ENCODE measurements around the gene IFT20.
"Not testable (repeated sequence)": the region's sequence is repeated elsewhere in the genome, so short reads cannot be mapped to it uniquely, and the experiment has no call there.

IFT20 gene

DNA sequence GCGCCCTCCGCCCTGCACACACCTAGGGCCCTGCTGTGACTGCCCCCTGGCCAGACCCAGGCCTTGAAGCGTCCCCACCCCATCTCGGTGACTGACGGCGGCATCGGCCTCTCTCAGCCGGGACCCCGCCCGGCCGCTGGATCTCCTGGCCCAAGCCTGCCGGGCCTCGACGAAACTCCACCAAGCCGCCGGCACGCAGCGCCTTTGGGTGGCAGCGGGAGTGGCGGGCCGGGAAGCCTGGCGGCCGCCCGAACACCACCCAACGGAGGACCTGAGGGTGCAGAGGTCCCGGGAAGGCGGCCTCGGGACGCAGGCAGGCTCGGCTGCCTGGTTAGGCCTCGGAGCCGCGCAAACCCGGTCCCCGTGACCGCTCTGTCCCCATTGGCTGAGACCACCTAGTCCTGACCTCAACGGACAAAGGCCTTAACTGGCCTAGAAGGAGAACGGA is 28.3 kb downstream of the IFT20 start:
- DNase-seq (ENCODE audit: low spot score) = no peak

- DNase-seq (ENCODE audit: low spot score) = no peak
Observed at GRCh38 chr17:28298449-28298848, 36.8 kb downstream of the IFT20 start.

DNA sequence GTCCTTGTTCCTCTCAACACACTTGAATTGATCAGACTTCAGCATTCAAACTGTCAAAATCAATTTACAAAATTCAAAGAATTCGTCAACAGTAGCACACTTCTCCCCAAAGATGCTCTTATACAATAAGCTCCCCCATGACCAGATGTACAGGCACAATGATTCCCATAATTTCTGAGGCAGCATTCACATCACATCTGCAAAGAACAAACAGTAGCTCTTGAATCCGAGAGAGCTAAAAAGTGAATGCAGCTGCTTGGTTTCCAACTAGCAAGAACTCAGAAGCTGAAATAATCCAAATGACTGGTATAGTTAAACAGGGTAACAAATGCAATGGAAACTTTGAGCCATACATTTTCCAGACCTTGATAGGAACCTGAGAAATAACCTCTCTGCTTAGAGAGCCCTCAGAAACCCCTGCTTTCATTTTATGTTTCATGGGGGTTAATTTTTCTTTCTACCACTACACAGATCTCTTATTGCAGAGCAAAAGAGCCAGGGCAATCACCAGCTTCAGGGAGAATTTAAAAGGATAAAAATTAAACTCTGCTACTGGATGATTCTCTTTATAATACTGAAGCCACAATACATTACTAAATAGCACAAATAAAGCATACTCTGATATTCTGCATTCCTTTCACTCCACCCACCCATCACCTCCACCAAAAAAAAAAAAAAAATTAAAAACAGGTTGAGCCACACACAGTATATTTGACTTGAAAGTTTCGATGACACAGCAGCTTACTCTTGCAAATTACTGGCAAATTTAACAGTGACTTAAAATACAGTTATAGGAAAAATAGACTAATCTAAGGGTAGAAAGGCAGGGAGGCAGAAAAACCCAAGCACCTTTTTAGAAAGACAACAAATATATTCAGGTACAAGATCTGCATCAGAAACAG is 39.3 kb downstream of the IFT20 start:
- no peak for DNase-seq (ENCODE audit: low spot score)

DNA sequence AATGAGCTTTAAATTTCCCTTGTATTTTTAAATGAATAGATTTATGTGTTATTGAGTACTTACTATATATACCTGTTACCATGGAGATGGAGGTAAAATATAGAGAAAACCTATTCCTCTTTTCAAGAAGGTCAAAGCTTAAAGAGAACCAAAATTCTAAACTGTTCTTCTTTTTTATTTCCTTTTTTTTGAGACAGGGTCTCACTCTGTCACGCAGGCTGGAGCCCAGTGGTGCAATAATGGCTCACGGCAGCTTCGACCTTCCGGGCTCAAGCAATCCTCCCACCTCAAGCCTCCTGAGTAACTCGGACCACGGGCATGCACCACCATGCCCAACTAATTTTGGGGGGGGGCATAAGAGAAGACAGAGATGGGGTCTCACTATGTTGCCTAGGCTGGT is 41.3 kb downstream of the IFT20 start:
- no peak for DNase-seq (ENCODE audit: low spot score)

DNA sequence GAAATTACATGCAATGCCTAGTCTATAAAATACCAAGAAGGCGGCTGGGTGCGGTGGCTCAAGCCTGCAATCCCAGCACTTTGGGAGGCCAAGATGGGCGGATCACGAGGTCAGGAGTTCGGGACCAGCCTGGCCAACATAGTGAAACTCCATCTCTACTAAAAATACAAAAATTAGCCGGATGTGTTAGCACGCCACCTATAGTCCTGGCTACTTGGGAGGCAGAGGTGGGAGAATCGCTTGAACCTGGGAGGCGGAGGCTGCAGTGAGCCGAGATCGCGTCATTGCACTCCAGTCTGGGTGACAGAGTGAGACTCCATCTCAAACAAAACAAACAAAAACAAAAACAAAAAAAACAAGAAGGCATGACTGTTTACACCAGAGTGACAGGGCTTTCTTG is 42.4 kb downstream of the IFT20 start:
- not testable (repeated sequence) for DNase-seq (ENCODE audit: low spot score)

DNA sequence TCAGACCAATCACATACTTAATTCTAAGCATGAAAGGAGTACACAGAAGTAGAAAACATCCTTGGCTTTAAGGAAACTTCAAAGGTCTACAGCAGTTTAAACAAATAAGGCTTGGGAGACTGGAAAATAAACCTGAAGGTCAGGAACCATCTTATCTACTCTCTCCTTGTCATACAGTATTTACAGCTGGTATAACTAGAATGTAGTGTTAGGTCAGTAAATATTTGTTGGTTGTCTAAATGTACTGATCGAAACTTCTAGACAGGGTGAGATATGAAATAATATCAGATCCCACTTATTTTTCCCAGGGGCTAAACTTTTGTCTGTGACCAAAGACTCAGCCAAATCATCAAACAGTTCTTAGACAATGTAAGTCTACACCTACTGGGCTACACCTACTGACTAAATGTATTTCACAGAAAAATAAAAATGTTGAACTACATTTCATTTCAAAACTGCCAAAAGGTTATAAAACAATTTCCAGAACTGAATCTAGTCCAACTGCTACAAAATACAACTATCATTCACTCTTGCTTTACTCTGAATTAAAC is 43.4 kb downstream of the IFT20 start:
- DNase-seq (ENCODE audit: low spot score) = no peak

GRCh38 chr17:28290703-28291102 is 44.6 kb downstream of the IFT20 start:
- DNase-seq (ENCODE audit: low spot score) = no peak

- no peak for DNase-seq (ENCODE audit: low spot score)
Observed at GRCh38 chr17:28285965-28286364, 49.3 kb downstream of the IFT20 start.

DNA sequence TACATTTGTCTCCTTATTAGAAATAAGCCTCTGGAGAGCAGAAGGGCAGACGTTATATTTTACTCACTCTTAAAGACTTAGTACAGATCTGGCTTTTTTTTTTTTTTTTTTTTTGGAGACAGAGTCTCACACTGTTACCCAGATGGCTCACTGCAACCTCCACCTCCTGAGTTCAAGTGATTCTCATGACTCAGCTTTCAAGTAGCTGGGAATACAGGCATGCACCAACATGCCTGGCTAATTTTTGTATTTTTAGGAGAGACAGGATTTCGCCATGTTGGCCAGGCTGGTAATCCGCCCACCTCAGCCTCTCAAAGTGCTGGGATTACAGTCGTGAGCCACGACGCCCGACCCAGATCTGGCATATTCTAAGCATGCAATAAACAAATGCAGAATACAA is 52.7 kb downstream of the IFT20 start:
- peak; percentile 49 for DNase-seq (ENCODE audit: low spot score)

GRCh38 chr17:28280826-28281225 is 54.4 kb downstream of the IFT20 start:
- DNase-seq (ENCODE audit: low spot score) = no peak

DNA sequence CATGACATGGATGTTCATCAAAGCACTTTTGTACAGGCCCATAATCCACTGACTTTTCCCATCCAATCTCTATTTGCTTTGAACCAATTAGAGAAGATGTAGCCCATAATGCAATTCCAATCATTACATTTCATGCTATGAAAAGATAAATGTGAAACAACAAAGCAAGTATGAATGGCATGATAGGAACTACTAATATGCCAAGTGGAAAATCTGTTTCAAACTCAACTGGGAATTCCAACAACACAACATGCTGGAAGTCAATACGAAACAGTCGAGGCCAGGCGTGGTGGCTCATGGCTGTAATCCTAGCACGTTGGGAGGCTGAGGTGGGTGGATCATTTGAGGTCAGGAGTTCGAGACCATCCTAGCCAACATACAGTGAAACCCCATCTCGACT is 55.9 kb downstream of the IFT20 start:
- no peak for DNase-seq (ENCODE audit: low spot score)

Data from cerebellar cortex (tissue), 1 donor.